ENCODE measurements around the gene DIP2B.

Gene DIP2B

GRCh38 chr12:50711121-50711520, 206.3 kb downstream of the DIP2B start:
- no peak for TF ChIP-seq CTCF (IDR thresholded peaks at IDR 0.05; ENCODE audit: insufficient read depth, low read length, poor library complexity, severe bottlenecking)
- no peak for TF ChIP-seq EZH2phosphoT487 (conservative IDR thresholded peaks at IDR 0.05; ENCODE audit: low read length)
- Histone ChIP-seq H3K9me2 (replicated peaks; ENCODE audit: insufficient read depth, low read length) (no peaks in the 10 kb centered on the region), H3K9ac (ENCODE audit: low read length) (no peak overlapping the region), H3K79me2 (ENCODE audit: insufficient read depth, low read length) (no peaks in the 10 kb centered on the region), H3K4me2 (ENCODE audit: low read depth, low read length, poor library complexity, severe bottlenecking) (no peak overlapping the region), H3K27me3 (ENCODE audit: low read length) (no peaks in the 10 kb centered on the region), H3K4me3 (ENCODE audit: insufficient read depth, low read length, poor library complexity, severe bottlenecking) (no peak overlapping the region), H3K27ac (ENCODE audit: low read depth, low read length) (no peak overlapping the region), H4K20me1 (ENCODE audit: low read depth, low read length) (no peaks in the 10 kb centered on the region), H2AFZ (ENCODE audit: low read depth, low read length, severe bottlenecking) (no peak overlapping the region), H3K9me3 (ENCODE audit: insufficient read depth, low read length) (no peaks in the 10 kb centered on the region), H3F3A (ENCODE audit: insufficient read depth) (0 out of 2 replicates have a peak, but pooled peaks cover 2% of the 10 kb centered on the region), H3K36me3 (ENCODE audit: low read length) (no peaks in the 10 kb centered on the region)

DNA sequence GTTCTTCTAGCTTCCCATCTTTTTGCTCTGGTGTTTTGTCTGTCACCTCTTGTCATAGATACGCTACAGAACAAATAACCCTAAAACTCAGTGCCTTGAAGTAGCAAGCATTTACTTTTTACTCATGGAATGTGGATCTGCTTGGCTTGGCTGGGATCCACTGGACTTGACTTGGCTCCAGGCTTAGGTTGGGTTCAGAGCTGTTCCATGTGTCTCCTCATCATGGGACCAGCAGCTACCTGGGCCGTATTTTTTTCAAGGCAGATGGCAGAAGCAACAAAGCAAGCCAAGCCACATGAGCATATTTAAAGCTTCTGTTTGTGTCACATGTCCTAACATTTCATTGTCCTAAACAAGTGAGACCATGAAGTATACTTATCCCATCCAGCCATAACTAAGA, 210.4 kb downstream of the DIP2B start:
- no peaks in the 10 kb centered on the region for H3K9me3 ChIP-seq (ENCODE audit: insufficient read depth, low read length)
- TF ChIP-seq EZH2phosphoT487 (conservative IDR thresholded peaks at IDR 0.05; ENCODE audit: low read length) (no peak), CTCF (IDR thresholded peaks at IDR 0.05; ENCODE audit: insufficient read depth, low read length, poor library complexity, severe bottlenecking) (no peak)
- H3K9ac ChIP-seq (ENCODE audit: low read length), result no peak overlapping the region
- H3K4me3 ChIP-seq (ENCODE audit: insufficient read depth, low read length, poor library complexity, severe bottlenecking), result no peak overlapping the region
- no peaks in the 10 kb centered on the region for H3K79me2 ChIP-seq (ENCODE audit: insufficient read depth, low read length)
- H2AFZ ChIP-seq (ENCODE audit: low read depth, low read length, severe bottlenecking), result no peak overlapping the region
- no peaks in the 10 kb centered on the region for H3K27me3 ChIP-seq (ENCODE audit: low read length)
- no peak overlapping the region for H3K4me2 ChIP-seq (ENCODE audit: low read depth, low read length, poor library complexity, severe bottlenecking)
- no peak overlapping the region for H3K27ac ChIP-seq (ENCODE audit: low read depth, low read length)
- no peaks in the 10 kb centered on the region for H3K36me3 ChIP-seq (ENCODE audit: low read length)
- H3F3A ChIP-seq (ENCODE audit: insufficient read depth), result 0 out of 2 replicates have a peak, but pooled peaks cover 2% of the 10 kb centered on the region
- no peaks in the 10 kb centered on the region for H3K9me2 ChIP-seq (replicated peaks; ENCODE audit: insufficient read depth, low read length)
- H4K20me1 ChIP-seq (ENCODE audit: low read depth, low read length), result no peaks in the 10 kb centered on the region

GRCh38 chr12:50718760-50719159, 214.0 kb downstream of the DIP2B start:
- Histone ChIP-seq H3K79me2 (ENCODE audit: insufficient read depth, low read length) (no peaks in the 10 kb centered on the region), H3K4me3 (ENCODE audit: insufficient read depth, low read length, poor library complexity, severe bottlenecking) (no peak overlapping the region), H2AFZ (ENCODE audit: low read depth, low read length, severe bottlenecking) (no peak overlapping the region), H3K9ac (ENCODE audit: low read length) (no peak overlapping the region), H3K27ac (ENCODE audit: low read depth, low read length) (no peak overlapping the region), H4K20me1 (ENCODE audit: low read depth, low read length) (no peaks in the 10 kb centered on the region), H3K36me3 (ENCODE audit: low read length) (no peaks in the 10 kb centered on the region), H3K9me2 (replicated peaks; ENCODE audit: insufficient read depth, low read length) (no peaks in the 10 kb centered on the region), H3K9me3 (ENCODE audit: insufficient read depth, low read length) (no peaks in the 10 kb centered on the region), H3K4me2 (ENCODE audit: low read depth, low read length, poor library complexity, severe bottlenecking) (no peak overlapping the region), H3F3A (ENCODE audit: insufficient read depth) (0 out of 2 replicates have a peak, but pooled peaks cover 2% of the 10 kb centered on the region), H3K27me3 (ENCODE audit: low read length) (no peaks in the 10 kb centered on the region)
- TF ChIP-seq CTCF (IDR thresholded peaks at IDR 0.05; ENCODE audit: insufficient read depth, low read length, poor library complexity, severe bottlenecking) (no peak), EZH2phosphoT487 (conservative IDR thresholded peaks at IDR 0.05; ENCODE audit: low read length) (no peak)

Data from SU-DHL-6 (cell line).